Head of caudate nucleus (tissue), 42 donors: ENCODE data around the gene SLC34A1.

Experiments
- DNase-seq, 42 donors: peaks; one replicate each; pipeline versions ENCODE4 v3.0.0 to v3.0.0-alpha.2; 2020 to 2021; ENCODE audit warnings: mixed read lengths in 7 of 42
- intact Hi-C: fragments of 100-400 bp; cut with DNase I; formaldehyde crosslinking; loops from one replicate; pipeline ENCODE4 v1.15.0; 2022

Gene SLC34A1

GRCh38 chr5:177377851-177378776 is 6.1 kb upstream of the SLC34A1 start:
- DNase-seq = no peak
- intact Hi-C loops = no loop called here

- DNase-seq = peak in 12 of 42 donors; percentile 36 to 80 (median 50)
Observed at GRCh38 chr5:177378884-177379883, 5.0 kb upstream of the SLC34A1 start.

GRCh38 chr5:177380805-177381126 is 3.5 kb upstream of the SLC34A1 start:
- DNase-seq = no peak
- intact Hi-C loops = no loop called here

More at GRCh38 chr5:177378884-177379883, 5.0 kb upstream of the SLC34A1 start:
- intact Hi-C loops = no loop called here

GRCh38 chr5:177382423-177383029 is 1.7 kb upstream of the SLC34A1 start:
- peak in 23 of 42 donors; percentile 37 to 80 (median 56) for DNase-seq
- intact Hi-C loops = no loop called here

GRCh38 chr5:177383181-177383580 is 1.1 kb upstream of the SLC34A1 start:
- DNase-seq = peak in 17 of 42 donors; percentile 20 to 57 (median 43)
- intact Hi-C loops = no loop called here

- intact Hi-C loops = no loop called here
Observed at GRCh38 chr5:177385720-177386119, 1.5 kb downstream of the SLC34A1 start.

GRCh38 chr5:177386542-177386941 is 2.3 kb downstream of the SLC34A1 start:
- no peak for DNase-seq
- intact Hi-C loops = no loop called here

More at GRCh38 chr5:177385720-177386119, 1.5 kb downstream of the SLC34A1 start:
- no peak for DNase-seq

- DNase-seq = no peak
- intact Hi-C loops = no loop called here
Observed at GRCh38 chr5:177387405-177387804, 3.2 kb downstream of the SLC34A1 start.

GRCh38 chr5:177388521-177389052 is 4.4 kb downstream of the SLC34A1 start:
- intact Hi-C loops = no loop called here
- DNase-seq = no peak

- no peak for DNase-seq
- intact Hi-C loops = loop anchor here (5.0 kb wide), 2 partner anchors 63 to 113 kb away; no protein-coding TSS in a partner anchor
Observed at GRCh38 chr5:177389241-177390169, 5.3 kb downstream of the SLC34A1 start.

- intact Hi-C loops = loop anchor here (5.0 kb wide), 2 partner anchors 62 to 112 kb away; no protein-coding TSS in a partner anchor
Observed at GRCh38 chr5:177390363-177391300, 6.4 kb downstream of the SLC34A1 start.

GRCh38 chr5:177392765-177393164 is 8.5 kb downstream of the SLC34A1 start:
- DNase-seq = no peak
- intact Hi-C loops = loop anchor here (5.0 kb wide), 2 partner anchors 60 to 110 kb away; no protein-coding TSS in a partner anchor

More at GRCh38 chr5:177390363-177391300, 6.4 kb downstream of the SLC34A1 start:
- DNase-seq = peak in 41 of 42 donors; percentile 71 to 95 (median 84)

- DNase-seq = no peak
- intact Hi-C loops = loop anchor here (5.0 kb wide), 2 partner anchors 59 to 109 kb away; no protein-coding TSS in a partner anchor
Observed at GRCh38 chr5:177393206-177393765, 9.1 kb downstream of the SLC34A1 start.

- DNase-seq = no peak
- intact Hi-C loops = loop anchor here (5.0 kb wide), 2 partner anchors 58 to 108 kb away; no protein-coding TSS in a partner anchor
Observed at GRCh38 chr5:177393990-177394389, 9.8 kb downstream of the SLC34A1 start.

GRCh38 chr5:177396078-177396477 is 11.8 kb downstream of the SLC34A1 start:
- DNase-seq = no peak
- intact Hi-C loops = no loop called here

- intact Hi-C loops = no loop called here
- DNase-seq = no peak
Observed at GRCh38 chr5:177396807-177397206, 12.6 kb downstream of the SLC34A1 start.
